Epithelial cell of proximal tubule (primary cell): Measurements from ENCODE around the gene PER3. TPM values are rescaled to one million over a fixed set of nuclear protein-coding genes. Genes with fewer than 3 reads are reported as not detected.

Experiments
- DNase-seq: peaks from one replicate; pipeline ENCODE4 v3.0.0-alpha.2; 2011; ENCODE audit warnings: low read depth
- H3K4me3 ChIP-seq: 2 replicates; pipeline ENCODE4 v1.5.1; 2011; ENCODE audit warnings: low read depth, mild to moderate bottlenecking, low read length
- total RNA-seq: library from RNA; depleted of rRNA; stranded (reverse); fragments of >200 nt; gene quantifications from 2 replicates; pipeline ENCODE4 v1.2.3, GENCODE V29; 2015
- TF ChIP-seq, protein P1 (sequence below): conservative IDR thresholded peaks from 2 replicates; pipeline ENCODE4 v1.5.1; 2012; ENCODE audit warnings: low read depth, mild to moderate bottlenecking, low read length

Gene PER3
- total RNA-seq, 1 donor from 2014 or later, result 2.5 TPM

- no peak for DNase-seq
- TF ChIP-seq, protein P1, sequence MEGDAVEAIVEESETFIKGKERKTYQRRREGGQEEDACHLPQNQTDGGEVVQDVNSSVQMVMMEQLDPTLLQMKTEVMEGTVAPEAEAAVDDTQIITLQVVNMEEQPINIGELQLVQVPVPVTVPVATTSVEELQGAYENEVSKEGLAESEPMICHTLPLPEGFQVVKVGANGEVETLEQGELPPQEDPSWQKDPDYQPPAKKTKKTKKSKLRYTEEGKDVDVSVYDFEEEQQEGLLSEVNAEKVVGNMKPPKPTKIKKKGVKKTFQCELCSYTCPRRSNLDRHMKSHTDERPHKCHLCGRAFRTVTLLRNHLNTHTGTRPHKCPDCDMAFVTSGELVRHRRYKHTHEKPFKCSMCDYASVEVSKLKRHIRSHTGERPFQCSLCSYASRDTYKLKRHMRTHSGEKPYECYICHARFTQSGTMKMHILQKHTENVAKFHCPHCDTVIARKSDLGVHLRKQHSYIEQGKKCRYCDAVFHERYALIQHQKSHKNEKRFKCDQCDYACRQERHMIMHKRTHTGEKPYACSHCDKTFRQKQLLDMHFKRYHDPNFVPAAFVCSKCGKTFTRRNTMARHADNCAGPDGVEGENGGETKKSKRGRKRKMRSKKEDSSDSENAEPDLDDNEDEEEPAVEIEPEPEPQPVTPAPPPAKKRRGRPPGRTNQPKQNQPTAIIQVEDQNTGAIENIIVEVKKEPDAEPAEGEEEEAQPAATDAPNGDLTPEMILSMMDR, result no peak
- no peak overlapping the region for H3K4me3 ChIP-seq
Measured at GRCh38 chr1:7879228-7879627, 95.1 kb downstream of the PER3 start.

DNA sequence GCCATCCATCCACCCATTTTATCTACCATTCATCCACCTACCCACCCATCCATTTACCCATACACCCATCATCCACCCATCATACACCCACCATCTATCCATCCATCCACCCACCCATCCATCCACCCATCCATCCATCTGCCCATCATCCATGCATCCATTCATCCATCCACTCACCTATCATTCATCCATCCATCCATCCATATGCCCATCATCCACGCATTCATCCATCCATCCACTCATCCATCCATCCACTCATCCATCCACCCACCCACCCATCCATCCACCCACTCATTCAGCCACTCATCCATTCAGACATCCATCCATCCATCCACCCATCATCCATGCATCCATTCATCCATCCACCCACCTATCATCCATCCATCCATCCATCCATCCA is 100.7 kb downstream of the PER3 start:
- TF ChIP-seq, protein P1, result no peak
- DNase-seq, result no peak

GRCh38 chr1:7885513-7886404 is 101.7 kb downstream of the PER3 start:
- DNase-seq, result no peak
- H3K4me3 ChIP-seq, result no peak overlapping the region
- TF ChIP-seq, protein P1, result no peak

More for the DNA sequence above, 100.7 kb downstream of the PER3 start:
- H3K4me3 ChIP-seq, result no peak overlapping the region

GRCh38 chr1:7886405-7886745 is 102.3 kb downstream of the PER3 start:
- TF ChIP-seq, protein P1, result no peak
- H3K4me3 ChIP-seq, result no peak overlapping the region
- DNase-seq, result no peak

- DNase-seq, result no peak
- H3K4me3 ChIP-seq, result no peak overlapping the region
- TF ChIP-seq, protein P1, result no peak
Measured at GRCh38 chr1:7888248-7889081, 104.4 kb downstream of the PER3 start.

- no peak overlapping the region for H3K4me3 ChIP-seq
- DNase-seq, result no peak
- TF ChIP-seq, protein P1, result no peak
Measured at GRCh38 chr1:7890853-7891252, 106.8 kb downstream of the PER3 start.
